Inflammatory macrophage (primary cell): ENCODE results near the gene HIP1R.
"Not testable (repeated sequence)": the region's sequence is repeated elsewhere in the genome, so short reads cannot be mapped to it uniquely, and the experiment has no call there.

Experiments
- DNase-seq, 2 donors: peaks; one replicate each; pipeline ENCODE4 v3.0.0-alpha.2; 2020 to 2022

HIP1R gene

DNA sequence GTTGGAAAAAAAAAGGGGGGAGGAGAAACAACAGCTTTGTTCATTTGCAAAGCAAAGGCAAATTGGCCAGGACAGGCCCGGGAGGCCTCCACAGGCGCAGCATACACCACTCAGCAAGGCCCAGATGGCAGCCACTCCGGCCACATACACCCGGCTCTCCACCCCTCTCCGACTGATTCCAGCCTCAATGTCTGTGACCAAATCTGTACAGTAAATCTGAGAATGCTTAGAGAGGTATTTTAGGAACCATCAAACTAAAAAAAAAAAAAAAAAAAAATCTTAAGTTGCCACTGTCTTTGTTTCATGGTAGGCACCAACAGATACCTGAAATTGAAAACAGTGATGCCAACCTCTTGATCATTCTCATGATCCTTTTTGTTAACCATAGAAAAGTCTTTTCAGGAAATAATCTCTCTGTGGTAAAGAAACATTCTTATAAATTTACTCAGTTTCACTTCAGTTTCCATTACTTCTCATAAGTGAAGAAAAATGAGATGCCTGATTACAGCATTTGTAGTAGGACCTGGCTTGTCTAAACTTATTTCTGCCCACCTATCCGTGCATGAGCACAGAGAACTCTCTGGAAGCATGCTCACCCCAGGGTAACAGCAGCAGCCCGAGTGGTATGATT lies 40.4 kb downstream of the HIP1R start:
- no peak for DNase-seq

DNA sequence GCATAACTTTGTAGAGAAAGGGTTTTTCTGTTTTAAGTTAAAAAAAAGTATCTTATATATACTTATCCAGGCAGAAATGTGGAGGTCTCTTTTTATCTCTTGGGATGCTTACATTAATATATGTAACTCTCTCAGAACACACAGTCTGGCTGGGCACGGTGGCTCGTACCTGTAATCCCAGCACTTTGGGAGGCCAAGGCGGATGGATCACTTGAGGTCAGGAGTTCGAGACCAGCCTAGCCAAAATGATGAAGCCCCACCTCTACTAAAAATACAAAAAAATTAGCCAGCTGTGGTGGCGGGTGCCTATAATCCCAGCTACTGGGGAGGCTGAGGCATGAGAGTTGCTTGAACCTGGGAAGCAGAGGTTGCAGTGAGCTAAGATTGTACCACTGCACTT lies 41.0 kb downstream of the HIP1R start:
- DNase-seq = not testable (repeated sequence)

DNA sequence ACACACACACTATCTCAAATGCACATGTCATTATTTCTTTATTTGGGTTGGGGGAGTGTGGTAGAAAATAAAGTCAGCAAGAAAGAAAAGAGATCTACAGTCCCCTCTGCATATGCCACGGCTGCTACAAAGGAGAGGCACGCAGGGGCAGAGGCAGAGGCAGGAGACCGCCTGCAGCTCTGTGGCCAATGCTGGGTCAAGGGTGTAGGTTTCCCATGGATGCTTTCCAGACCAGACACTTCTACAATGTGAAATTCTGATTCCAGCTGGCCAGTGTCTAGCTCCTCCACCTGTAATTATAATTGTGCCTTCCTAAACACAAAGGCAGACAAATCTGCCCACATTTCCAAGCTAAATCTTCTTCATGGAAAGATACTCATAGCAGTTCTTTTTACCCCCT lies 41.5 kb downstream of the HIP1R start:
- DNase-seq = no peak

DNA sequence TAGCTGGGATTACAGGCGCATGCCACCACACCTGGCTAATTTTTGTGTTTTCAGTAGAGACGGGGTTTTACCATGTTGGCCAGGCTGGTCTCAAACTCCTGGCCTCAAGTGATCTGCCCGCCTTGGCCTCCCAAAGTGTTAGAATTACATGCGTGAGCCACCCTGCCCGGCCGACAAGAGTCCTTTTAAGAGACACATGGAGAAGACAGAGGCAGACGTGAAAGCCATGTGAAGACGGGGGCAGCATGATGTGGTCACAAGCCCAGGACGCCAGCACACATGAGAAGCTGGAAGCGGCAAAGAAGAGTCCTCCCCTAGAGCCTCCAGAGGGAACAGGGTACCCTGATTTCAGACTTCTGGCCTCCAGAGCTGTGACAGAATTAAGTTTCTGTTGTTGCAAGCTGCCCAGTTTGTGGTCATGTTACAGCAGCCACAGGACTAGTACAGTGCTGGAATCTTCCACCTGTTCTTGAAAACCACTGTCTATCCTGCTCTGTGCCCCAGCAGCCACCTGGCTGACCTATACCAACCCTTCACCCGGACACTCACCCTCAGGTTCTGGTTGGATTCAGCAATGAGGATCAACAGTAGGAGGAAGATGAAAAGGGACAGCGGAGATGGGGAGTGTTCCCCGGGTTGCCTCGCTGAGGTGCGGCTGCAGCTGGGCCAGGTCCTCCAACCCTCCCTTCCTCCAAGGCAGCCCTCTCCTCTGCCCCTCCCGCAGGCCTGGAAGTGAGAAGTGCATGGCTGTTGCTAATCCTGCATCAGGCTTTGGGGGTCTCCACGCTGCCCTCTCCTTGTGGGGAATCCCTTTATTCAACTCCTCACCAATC lies 43.7 kb downstream of the HIP1R start:
- DNase-seq = no peak

DNA sequence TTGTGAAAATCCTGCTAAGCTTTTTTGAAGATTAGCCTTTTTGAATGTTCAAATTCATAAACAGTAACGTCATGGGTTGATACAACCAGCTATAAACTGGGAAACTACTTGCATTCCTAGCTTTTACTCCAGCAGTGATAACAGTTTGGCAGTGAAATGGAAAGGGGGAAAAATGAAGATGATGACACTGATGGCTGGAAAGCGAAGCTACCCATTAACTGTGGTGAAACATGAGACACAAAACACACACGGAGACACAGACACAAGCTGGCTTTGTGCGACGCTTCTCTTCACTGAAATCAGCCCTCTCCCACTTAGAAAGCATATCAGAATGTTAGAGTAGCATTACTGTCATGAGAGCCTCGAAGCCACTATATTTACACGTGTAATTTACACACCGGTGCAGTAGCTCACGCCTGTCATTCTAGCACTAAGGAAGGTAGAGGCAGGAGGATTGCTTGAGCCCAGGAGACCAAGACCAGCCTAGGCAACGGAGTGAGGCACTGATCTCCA lies 45.0 kb downstream of the HIP1R start:
- DNase-seq = no peak

DNA sequence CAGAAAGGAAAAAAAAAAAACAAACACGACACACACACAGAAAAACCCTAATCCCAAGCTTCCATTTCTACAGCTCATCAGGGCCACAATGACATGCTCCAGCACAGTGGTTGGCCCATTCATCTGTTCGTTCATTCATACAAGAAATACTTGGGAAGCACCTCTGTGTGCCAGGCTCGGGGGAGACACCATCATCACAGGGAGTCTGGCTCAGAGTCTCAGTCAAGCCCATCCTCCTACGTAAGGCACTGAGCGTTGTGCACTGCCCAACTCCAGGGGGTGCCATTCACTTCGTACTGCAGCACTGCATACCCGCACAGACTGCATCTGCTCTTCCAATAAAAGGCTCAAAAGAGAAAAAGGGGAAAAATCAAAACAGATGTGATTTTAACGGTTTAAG lies 45.4 kb downstream of the HIP1R start:
- DNase-seq = peak; percentile 23 to 49

DNA sequence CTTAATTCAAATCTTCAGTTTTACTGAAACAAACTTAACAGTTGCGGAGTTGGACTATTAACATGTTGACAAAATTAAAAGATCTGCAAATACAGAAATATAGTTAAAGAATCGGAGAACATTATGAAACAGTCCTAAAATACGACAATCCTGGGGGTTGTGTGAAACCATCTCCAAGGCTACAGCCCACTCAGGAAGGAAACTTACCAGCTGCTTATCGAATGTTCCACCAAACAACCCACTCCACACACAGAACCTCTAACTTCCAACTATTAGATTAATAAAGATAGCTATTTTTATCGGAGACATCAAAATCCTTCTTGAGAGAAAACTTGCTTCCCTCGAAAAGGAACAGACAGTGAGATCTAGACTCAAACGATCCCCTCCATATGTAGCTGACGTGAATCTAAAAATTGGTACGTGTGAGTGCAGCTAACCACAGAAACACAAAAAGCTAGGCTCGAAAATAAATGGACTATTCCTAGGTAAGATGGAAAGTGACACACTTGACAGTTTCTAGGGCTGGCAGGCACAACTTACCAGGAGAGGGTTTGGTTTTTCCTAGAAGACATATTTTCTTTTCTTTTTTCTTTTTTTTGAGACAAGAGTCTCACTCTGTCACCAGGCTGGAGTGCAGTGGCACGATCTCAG lies 47.8 kb downstream of the HIP1R start:
- DNase-seq = no peak

DNA sequence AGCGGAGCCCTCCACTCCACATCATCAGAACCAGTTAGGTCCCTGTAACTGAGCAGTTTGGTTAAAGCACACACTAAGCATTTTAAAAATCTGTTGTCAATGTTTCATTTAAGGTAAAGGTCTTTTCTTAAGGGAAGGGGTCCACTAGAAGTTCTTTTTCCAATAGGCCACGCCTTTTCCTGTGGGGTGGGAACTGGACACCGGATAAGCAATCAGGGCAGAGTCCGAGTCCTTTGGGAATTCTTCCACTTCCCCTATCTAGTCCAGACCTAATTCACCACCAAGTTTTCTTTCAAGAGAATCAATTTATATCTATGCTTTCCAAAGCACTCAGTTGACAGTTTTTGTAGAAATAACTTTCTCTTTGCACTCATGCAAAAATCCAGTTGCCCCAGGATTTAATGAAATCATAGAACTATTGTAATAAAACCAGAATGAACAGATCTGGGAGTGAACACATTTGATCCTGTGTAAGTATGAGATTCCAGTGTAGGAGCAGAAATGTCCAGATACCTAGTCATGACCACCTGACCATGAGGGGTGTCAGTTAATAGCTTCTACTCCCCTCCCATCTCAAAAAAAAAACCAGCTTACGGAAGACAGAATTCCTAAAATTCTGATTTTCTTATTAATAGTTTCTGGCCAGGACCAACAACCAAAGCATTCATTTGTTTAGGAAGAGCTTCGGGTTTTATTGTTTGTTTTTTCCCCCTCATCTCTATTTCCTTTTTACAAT lies 49.0 kb downstream of the HIP1R start:
- DNase-seq = no peak

DNA sequence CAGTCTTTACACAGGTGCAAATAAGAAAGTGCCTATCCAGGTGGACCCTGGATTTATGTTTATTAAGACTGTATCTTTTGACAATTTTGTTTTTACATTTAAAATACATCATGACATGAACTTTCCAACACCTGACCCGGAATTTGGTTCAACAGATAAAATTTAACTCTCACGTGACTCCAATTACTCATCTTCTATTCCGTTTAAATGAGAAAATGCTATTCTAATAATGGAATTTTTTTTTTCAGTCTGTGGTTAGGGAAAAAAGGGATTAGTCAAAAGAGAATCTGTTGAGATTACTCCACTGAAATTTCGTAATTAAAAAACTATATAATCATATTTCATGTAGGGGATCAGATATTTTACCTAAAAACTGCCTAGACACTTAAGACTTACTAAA lies 49.6 kb downstream of the HIP1R start:
- no peak for DNase-seq

DNA sequence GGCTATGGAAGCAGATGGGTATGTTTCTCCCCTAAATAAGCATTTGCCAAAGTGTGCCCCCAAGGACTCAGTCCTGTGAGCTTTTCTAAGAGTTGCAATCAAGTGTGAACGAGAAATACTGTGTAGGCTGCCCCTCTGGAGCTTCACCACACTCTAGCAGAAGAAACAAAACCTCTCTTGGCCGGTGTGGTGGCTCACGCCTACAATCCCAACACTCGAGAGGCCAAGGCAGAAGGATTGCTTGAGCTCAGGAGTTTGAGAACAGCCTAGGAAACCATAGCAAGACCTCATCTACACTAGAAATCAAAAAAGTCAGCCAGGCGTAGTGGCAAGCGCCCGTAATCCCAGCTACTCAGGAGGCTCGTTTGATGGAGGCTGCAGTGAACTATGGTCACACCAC lies 50.9 kb downstream of the HIP1R start:
- no peak for DNase-seq

DNA sequence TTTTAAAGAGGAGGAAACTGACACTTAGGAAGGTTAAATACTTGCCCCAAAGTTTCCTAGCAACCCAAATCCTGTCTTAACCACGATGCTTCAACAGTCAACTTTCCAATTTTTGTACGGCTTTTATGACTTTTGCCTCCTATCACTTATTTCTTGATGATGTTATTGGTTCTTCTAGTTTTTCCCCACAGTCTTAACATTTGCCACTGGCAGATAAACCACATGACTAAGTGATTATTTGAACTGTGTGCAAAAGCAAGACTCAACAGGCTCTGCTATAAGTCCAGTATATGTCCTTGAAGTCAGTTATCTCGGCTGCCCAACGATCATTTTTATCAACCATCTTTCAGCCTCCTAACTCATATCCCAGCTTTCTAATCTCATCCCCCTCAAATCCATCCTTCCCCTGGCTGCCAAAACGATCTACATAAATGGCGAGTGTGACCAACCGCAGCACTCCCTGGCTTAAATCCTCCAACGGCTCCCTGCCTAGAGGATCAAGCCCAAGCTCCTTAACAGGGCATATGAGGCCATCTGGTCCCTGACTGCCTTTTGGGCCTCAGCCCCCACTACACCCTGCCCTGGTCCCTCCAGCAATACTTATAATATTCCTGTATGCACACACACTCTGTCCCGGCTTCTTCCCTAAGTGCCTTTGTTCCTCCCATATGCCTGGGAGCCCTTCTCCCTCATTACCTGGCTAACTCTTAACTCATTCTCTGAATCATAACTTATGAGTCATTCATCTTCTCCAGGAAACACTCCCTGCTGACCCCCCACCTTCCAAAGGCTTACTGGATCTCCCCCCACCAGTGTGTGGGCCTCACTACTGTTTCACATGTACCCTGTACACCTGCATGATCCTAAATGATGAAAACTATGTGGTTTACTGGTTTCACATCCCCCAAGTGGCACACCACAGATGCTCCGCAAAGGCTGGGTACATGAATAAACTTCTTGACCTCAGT lies 51.9 kb downstream of the HIP1R start:
- no peak for DNase-seq

DNA sequence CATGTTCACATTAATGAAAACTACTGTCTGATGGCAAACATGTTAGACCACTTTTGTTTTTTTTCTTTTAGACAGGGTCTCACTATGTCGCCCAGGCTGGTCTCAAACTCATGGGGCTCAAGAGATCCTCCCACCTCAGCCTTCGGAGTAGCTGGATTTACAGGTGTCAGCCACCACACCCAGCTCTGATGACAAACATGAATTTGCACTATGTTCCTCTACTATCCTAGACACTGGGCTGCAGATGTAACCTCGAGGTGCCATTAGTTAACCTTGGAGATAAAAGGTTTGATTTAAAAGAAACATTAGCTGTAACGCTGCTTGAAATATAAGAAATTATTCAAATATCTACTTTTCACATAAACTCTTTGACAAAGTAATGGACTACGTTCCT lies 52.6 kb downstream of the HIP1R start:
- DNase-seq = no peak

DNA sequence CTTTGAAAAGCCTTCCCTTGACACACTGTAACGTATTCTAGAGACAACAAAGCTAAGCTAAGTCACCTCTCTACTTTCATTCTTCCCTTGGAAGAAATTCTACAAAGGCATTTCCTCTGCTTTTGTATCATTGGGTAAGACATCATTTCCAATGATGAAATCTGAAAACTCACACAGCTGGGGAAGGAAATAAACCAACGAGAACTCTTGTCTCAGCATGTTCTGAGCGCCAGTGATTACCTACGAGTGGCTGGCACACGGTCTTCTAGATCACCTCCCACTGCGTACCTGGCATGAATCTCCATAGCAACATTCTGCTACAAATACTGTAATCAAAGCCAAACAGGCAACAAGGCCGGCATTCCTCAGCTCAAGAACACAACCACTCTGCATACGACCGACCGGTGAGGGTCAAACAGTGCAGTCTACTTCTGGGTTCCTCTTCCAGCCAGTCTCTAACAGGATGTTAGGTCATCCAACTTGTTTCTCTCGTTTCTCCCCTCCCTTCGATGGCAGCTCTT lies 53.0 kb downstream of the HIP1R start:
- DNase-seq = peak; percentile 70 to 83

DNA sequence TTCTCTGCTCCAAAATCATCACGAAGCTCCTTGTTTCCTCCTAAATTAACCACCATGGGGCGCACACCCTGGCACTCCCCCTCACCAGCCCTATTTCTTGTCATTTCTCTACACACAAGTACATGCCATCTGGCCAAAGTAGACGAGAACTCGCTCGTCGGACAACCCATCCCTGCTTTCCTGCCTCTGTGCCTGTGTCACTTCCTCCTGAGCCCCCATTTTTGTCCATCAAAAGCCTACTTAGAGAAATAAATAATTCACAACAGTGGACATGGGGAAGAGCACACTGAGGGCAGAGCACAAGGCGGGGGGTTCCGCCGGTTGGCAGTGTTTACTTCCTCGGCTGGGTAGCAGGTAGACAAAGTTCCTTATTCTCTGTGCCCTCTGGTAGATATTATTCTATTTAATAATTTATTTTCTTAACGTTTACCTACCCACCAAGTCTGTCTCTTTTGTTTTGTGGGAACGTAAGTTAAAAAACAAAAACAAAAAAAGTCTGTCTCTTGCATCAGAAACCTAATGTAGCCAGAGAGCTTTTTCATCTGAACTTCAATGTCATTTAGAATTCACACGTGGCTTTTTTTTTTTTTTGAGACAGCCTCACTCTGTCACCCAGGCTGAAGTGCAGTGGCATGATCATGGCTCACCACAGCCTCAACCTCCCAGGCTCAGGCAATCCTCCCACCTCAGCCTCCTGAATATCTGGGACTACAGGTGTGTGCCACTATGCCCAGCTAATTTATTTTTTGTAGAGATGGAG lies 54.7 kb downstream of the HIP1R start:
- no peak for DNase-seq

DNA sequence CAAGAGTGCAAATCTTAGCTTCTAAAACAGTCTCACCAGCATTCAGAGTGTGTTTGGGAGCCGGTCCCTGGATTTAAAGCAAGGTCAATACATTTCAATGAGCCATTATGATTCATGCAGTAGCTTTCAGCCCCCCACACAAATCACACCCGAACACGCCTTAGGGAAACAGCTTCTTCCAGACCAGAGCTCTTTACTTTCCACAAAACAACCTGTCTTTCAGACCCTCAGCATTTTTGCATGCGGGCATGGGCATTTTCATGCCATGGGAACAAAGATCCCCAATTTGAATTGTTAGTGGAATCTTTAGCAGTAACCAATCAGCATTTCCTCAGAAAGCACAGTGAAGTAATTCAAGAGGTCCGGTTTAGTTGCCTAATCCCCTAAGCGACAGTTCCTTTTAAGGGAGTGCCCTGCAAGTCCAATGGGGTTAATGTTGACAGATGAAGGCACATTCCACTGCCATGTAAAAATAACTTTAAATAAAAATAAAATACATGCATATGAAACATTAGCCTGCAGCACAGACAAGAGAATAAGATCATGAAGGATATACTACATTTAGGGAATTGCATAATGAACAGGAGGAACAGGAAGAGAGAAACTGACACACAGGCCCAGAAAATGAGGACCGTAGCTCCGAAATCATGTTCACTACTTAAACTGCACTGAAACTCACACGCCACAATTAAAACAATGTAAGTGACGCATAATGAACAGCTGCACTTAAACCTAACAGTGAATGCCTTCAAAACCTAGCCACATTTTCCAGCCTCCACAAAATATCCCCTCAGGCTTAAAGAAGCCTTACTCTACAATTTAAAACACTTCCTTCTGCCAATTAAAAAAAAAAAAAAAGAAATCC lies 56.6 kb downstream of the HIP1R start:
- DNase-seq = peak; percentile 68 to 81

DNA sequence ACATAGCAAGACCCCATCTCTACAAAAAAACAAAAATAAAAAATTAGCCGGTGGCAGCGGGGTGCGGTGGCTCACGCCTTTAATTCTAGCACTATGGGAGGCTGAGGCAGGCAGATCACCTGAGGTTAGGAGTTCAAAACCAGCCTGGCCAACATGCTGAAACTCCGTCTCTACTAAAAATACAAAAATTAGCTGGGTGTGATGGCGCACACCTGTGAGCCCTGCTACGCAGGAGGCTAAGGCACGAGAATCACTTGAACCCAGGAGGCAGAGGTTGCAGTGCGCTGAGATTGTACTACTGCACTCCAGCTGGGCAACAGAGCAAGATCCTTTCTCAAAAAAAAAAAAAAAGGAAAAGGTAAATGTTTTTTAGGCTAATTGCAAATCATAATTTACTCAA lies 57.5 kb downstream of the HIP1R start:
- DNase-seq = not testable (repeated sequence)

DNA sequence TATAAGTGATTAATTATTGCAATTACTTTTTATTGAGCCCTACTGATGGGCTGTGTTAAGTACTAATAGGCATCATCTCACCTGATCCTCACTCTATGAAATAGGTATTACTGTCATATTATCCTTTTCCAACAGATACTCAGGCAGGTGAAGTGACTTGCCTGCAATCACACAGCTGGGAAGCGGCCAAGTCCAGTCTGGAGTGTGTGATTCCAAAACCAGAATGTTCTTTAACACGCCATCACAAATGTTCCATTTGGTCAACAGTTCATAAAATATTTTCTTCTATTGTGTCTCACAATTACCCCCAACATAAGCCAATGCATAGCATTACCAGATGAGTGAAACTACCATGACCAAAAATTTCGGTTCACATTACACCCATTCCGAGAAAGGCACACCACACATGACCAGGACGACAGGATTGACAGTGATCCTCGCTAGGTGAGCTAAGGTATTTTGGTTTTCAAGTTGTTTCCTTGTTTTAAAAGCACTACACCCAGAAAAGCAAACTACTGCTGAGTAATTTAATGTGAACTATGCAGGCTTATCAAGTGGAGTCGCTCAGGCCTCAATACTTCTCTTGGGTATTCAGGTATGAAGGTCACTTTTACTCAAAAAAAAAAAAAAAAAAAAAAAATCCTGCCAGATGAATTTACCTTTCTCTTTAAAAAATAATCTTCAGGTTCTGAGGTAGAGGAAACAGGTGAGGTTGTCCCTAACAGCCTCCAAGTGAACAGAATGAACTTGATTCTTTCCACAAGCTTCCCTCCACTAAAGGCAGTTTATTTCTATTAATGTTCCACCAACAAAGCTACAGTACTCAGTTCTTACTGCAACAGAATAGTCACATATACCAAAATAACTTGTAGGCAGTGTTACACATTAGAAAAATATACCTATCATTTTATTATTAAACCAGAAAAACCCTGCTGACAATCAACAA lies 58.2 kb downstream of the HIP1R start:
- DNase-seq = no peak
